ENCODE data around the gene ARSK.

- no peak for TF ChIP-seq SMAD3 (CRISPR knock-in tag; IDR thresholded peaks at IDR 0.05)
- no peak for TF ChIP-seq POLR2AphosphoS5 (IDR thresholded peaks at IDR 0.05; ENCODE audit: low read depth, low read length)
- no peak for TF ChIP-seq HNRNPLL (IDR thresholded peaks at IDR 0.05; ENCODE audit: low read depth, low read length, poor library complexity, severe bottlenecking)
- TF ChIP-seq SMC3 (IDR thresholded peaks at IDR 0.05; ENCODE audit: low read length) = no peak
- TF ChIP-seq TBL1XR1 (IDR thresholded peaks at IDR 0.05; ENCODE audit: borderline replicate concordance, low read length, partially characterized antibody) = no peak
- TF ChIP-seq ZNF274 (CRISPR knock-in tag; IDR thresholded peaks at IDR 0.05) = no peak
- TF ChIP-seq CERS6 (CRISPR knock-in tag; IDR thresholded peaks at IDR 0.05) = no peak
- no peak for TF ChIP-seq POLR2AphosphoS2 (IDR thresholded peaks at IDR 0.05; ENCODE audit: low read depth, low read length)
- TF ChIP-seq CHD4 (IDR thresholded peaks at IDR 0.05; ENCODE audit: borderline replicate concordance, low read length) = no peak
- no peak for TF ChIP-seq ZZZ3 (CRISPR knock-in tag; IDR thresholded peaks at IDR 0.05; ENCODE audit: borderline replicate concordance)
- TF ChIP-seq POLR2A (IDR thresholded peaks at IDR 0.05; ENCODE audit: insufficient read depth in 1 of 2, low read depth in 2 of 2, low read length in 2 of 2) = no peak
- TF ChIP-seq BHLHE40 (IDR thresholded peaks at IDR 0.05; ENCODE audit: low read length) = no peak
- TF ChIP-seq ZNF253 (CRISPR knock-in tag; IDR thresholded peaks at IDR 0.05; ENCODE audit: borderline replicate concordance) = no peak
Measured at GRCh38 chr5:95563367-95563766, 8.5 kb downstream of the ARSK start.

Data from HepG2 (cell line).